Measurements from ENCODE around the gene WWOX. TPM values are rescaled to one million over a fixed set of nuclear protein-coding genes. Genes with fewer than 3 reads are reported as not detected.

The WWOX gene
- total RNA-seq, 1 donor from 2014 or later: 106 TPM

GRCh38 chr16:79190542-79190941 is 1091.1 kb downstream of the WWOX start:
- H3K4me1 ChIP-seq: no peaks in the 10 kb centered on the region
- intact Hi-C loops (cut with DNase I): no loop called here
- no peaks in the 10 kb centered on the region for H3K36me3 ChIP-seq
- no peak overlapping the region for H3K4me3 ChIP-seq
- no peak overlapping the region for H3K27ac ChIP-seq
- no peak for TF ChIP-seq CTCF (IDR thresholded peaks at IDR 0.05)
- no peaks in the 10 kb centered on the region for H3K27me3 ChIP-seq
- peaks cover 0 to 3% of the 10 kb centered on the region in 2 donors for H3K9me3 ChIP-seq
- DNase-seq (ENCODE audit: low spot score in 2 of 2): no peak

- Histone ChIP-seq H3K4me3 (no peak overlapping the region), H3K9me3 (peaks cover 0 to 3% of the 10 kb centered on the region in 2 donors), H3K27me3 (no peaks in the 10 kb centered on the region), H3K27ac (no peak overlapping the region), H3K36me3 (no peaks in the 10 kb centered on the region), H3K4me1 (no peaks in the 10 kb centered on the region)
- intact Hi-C loops (cut with DNase I): no loop called here
- TF ChIP-seq CTCF (IDR thresholded peaks at IDR 0.05): no peak
- DNase-seq (ENCODE audit: low spot score in 2 of 2): no peak
Observed at GRCh38 chr16:79191933-79192332, 1092.5 kb downstream of the WWOX start.

- H3K27me3 ChIP-seq: no peaks in the 10 kb centered on the region
- no peak overlapping the region for H3K27ac ChIP-seq
- no peaks in the 10 kb centered on the region for H3K4me1 ChIP-seq
- intact Hi-C loops (cut with DNase I): no loop called here
- no peak for TF ChIP-seq CTCF (IDR thresholded peaks at IDR 0.05)
- no peak overlapping the region for H3K4me3 ChIP-seq
- no peaks in the 10 kb centered on the region for H3K36me3 ChIP-seq
- H3K9me3 ChIP-seq: peaks cover 0 to 2% of the 10 kb centered on the region in 2 donors
- no peak for DNase-seq (ENCODE audit: low spot score in 2 of 2)
Observed at GRCh38 chr16:79192904-79193303, 1093.5 kb downstream of the WWOX start.

- Histone ChIP-seq H3K27me3 (no peaks in the 10 kb centered on the region), H3K4me1 (no peaks in the 10 kb centered on the region), H3K9me3 (no peaks in the 10 kb centered on the region), H3K36me3 (no peaks in the 10 kb centered on the region), H3K4me3 (no peak overlapping the region), H3K27ac (no peak overlapping the region)
- DNase-seq (ENCODE audit: low spot score in 2 of 2): no peak
- no peak for TF ChIP-seq CTCF (IDR thresholded peaks at IDR 0.05)
- intact Hi-C loops (cut with DNase I): no loop called here
Observed at GRCh38 chr16:79194291-79194690, 1094.8 kb downstream of the WWOX start.

- intact Hi-C loops (cut with DNase I): no loop called here
- no peaks in the 10 kb centered on the region for H3K36me3 ChIP-seq
- no peak for TF ChIP-seq CTCF (IDR thresholded peaks at IDR 0.05)
Observed at GRCh38 chr16:79195938-79196337, 1096.5 kb downstream of the WWOX start.

GRCh38 chr16:79201436-79201835 is 1102.0 kb downstream of the WWOX start:
- intact Hi-C loops (cut with DNase I): no loop called here
- no peak overlapping the region for H3K4me3 ChIP-seq

More at GRCh38 chr16:79195938-79196337, 1096.5 kb downstream of the WWOX start:
- DNase-seq (ENCODE audit: low spot score in 2 of 2): no peak
- Histone ChIP-seq H3K9me3 (no peaks in the 10 kb centered on the region), H3K4me1 (no peaks in the 10 kb centered on the region), H3K4me3 (no peak overlapping the region), H3K27me3 (no peaks in the 10 kb centered on the region), H3K27ac (no peak overlapping the region)

More at GRCh38 chr16:79201436-79201835, 1102.0 kb downstream of the WWOX start:
- Histone ChIP-seq H3K4me1 (no peaks in the 10 kb centered on the region), H3K36me3 (no peaks in the 10 kb centered on the region), H3K27ac (no peak overlapping the region), H3K27me3 (no peaks in the 10 kb centered on the region), H3K9me3 (no peaks in the 10 kb centered on the region)
- no peak for TF ChIP-seq CTCF (IDR thresholded peaks at IDR 0.05)
- DNase-seq (ENCODE audit: low spot score in 2 of 2): no peak
